ENCODE data around the gene C2CD2L.
"Not testable (repeated sequence)": the region's sequence is repeated elsewhere in the genome, so short reads cannot be mapped to it uniquely, and the experiment has no call there.

The C2CD2L gene

GRCh38 chr11:119106564-119107537 lies at the start of gene C2CD2L:
C2CD2L (plus strand) TSS chr11:119107344; CDS start chr11:119107742, 398 bp downstream.
- FAIRE-seq (no peak), DNase-seq (ENCODE audit: insufficient read length, low spot score) (peak; percentile 93)
- no peak for TF ChIP-seq CTCF (IDR thresholded peaks at IDR 0.05; ENCODE audit: insufficient read depth, missing control alignments)

- FAIRE-seq; DNase-seq (ENCODE audit: insufficient read length, low spot score): not testable (repeated sequence)
Measured at GRCh38 chr11:119059128-119059527, 48.0 kb upstream of the C2CD2L start.

GRCh38 chr11:119061256-119061655 lies 45.9 kb upstream of the C2CD2L start:
- no peak for TF ChIP-seq CTCF (IDR thresholded peaks at IDR 0.05; ENCODE audit: insufficient read depth, missing control alignments)
- FAIRE-seq (no peak), DNase-seq (ENCODE audit: insufficient read length, low spot score) (no peak)

- TF ChIP-seq CTCF (IDR thresholded peaks at IDR 0.05; ENCODE audit: insufficient read depth, missing control alignments), result no peak
- no peak for FAIRE-seq
- no peak for DNase-seq (ENCODE audit: insufficient read length, low spot score)
Measured at GRCh38 chr11:119062779-119063178, 44.4 kb upstream of the C2CD2L start.

GRCh38 chr11:119065369-119065768 lies 41.8 kb upstream of the C2CD2L start:
- peak; percentile 40 for TF ChIP-seq CTCF (IDR thresholded peaks at IDR 0.05; ENCODE audit: insufficient read depth, missing control alignments)
- FAIRE-seq (no peak), DNase-seq (ENCODE audit: insufficient read length, low spot score) (no peak)

GRCh38 chr11:119067371-119068222 lies 39.5 kb upstream of the C2CD2L start, which contains the start of gene VPS11:
VPS11 (plus strand) TSS chr11:119067818; CDS start chr11:119067824, 6 bp downstream.
- peak; percentile 100 for DNase-seq (ENCODE audit: insufficient read length, low spot score)
- FAIRE-seq, result no peak
- no peak for TF ChIP-seq CTCF (IDR thresholded peaks at IDR 0.05; ENCODE audit: insufficient read depth, missing control alignments)

- FAIRE-seq (no peak), DNase-seq (ENCODE audit: insufficient read length, low spot score) (no peak)
- TF ChIP-seq CTCF (IDR thresholded peaks at IDR 0.05; ENCODE audit: insufficient read depth, missing control alignments), result no peak
Measured at GRCh38 chr11:119077839-119078238, 29.3 kb upstream of the C2CD2L start.
